HPDE6-E6E7 (cell line): ENCODE results near the gene TTC28.

Source experiments
- DNase-seq: peaks from one replicate; pipeline ENCODE4 v3.0.0; 2011; ENCODE audit warnings: missing footprints; ENCODE audit errors: extremely low spot score

Gene TTC28

DNA sequence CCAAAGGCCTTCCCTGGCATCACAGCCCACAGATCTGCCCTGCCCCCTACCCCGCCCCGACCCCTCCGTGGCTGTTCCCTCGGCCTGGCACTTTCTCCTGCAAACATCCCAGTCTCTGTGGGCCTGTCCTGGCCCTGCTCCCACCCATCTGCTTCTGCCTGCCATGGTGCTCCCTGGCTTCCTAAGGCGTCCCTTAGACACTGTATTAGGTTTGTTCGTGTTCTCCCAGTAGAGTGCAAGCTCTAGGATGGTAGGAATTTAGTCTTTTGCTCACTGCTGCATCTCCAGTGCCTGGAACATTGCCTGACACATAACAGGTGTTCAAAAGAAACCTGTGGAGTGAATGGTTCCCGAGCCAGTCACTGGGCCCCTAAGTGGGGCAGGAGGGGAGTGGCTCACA is 690.9 kb downstream of the TTC28 start:
- no peak for DNase-seq

- no peak for DNase-seq
These were observed 692.1 kb downstream of the TTC28 start for GRCh38 chr22:27987557-27987956.

- DNase-seq, result no peak
These were observed 692.7 kb downstream of the TTC28 start for GRCh38 chr22:27986937-27987336.

DNA sequence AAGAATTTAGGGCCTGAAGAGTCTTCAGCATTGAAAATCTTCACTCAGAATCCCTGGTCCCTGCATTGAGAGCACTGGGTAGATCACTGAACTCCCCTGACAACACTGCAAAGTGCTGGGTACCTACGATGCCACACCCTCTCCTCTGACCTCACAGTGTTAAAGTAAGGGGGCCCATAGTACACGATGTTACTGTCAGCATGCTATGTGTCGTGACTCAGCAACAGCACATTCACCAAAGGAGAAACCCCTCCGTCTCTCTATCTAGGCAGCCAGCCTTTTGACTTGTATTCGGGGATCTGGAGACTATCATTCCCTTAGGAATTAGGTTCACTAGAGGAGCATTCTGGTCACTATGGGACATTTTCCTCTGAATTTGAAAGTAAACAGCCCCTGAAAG is 693.2 kb downstream of the TTC28 start:
- no peak for DNase-seq

DNA sequence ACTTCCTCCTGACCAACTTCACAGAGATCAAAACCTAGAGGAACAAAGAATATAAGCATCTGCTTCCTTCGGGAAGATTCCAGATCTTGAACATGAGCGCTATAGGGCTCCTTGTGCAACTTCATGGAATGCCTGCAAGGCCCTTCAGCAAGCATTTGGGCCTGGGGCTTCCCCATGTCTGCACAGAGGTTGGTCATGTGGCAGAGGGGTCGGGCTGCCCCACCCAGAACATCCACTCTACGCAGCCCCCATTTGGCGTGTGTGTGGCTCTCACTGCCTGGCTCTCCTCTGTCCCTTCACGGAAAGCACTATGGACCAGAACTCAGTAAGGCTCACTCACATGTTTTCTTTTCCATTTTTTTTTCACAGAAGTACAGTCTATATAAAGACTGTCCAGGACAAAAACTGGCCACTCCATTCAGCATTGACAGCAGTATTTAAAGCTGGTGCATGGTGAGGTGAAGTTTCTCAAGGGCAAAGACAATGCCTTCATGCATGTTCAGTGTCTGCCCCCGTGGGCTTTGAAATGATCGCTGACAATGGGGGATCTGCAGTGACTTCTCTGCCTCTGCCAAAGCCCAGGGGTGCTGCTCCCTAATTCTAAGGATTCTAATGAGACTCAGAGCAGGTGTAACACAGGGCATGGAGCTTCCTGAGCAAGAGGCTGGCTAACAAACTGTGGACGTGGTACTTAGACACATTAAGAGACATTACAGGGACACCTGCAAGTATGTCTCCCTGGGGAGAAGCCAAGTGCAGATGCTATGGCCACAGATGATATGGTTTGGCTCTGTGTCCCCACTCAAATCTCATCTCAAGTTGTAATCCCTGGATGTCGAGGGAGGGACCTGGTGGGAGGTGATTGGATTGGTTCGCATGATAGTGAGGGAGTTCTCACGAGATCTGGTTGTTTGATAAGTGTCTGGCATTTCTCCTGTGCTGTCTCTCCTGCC is 694.0 kb downstream of the TTC28 start:
- no peak for DNase-seq

DNA sequence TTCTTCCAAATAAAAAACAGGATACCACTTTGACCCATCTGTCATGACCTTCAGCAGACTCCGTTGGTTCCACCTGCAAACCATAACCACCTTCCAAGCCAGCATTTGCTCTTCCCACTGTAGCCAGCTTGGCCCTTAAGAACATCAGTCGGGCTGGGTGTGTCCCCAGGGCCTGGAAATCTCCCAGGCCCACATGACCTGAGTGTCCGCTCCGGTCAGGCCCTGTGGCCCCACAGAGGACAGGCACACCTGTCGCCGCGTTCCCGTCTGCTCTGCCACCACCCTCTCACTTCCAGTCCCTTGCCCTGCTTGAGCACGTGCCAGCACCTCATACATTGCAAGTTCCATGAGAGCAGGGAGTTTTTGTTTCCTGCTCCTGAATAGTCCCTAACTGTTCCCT is 694.9 kb downstream of the TTC28 start:
- no peak for DNase-seq

- DNase-seq, result no peak
These were observed 695.5 kb downstream of the TTC28 start for GRCh38 chr22:27984001-27984695.

GRCh38 chr22:27983361-27983791 is 696.3 kb downstream of the TTC28 start:
- DNase-seq, result no peak

GRCh38 chr22:27982630-27983180 is 696.9 kb downstream of the TTC28 start:
- DNase-seq, result no peak

DNA sequence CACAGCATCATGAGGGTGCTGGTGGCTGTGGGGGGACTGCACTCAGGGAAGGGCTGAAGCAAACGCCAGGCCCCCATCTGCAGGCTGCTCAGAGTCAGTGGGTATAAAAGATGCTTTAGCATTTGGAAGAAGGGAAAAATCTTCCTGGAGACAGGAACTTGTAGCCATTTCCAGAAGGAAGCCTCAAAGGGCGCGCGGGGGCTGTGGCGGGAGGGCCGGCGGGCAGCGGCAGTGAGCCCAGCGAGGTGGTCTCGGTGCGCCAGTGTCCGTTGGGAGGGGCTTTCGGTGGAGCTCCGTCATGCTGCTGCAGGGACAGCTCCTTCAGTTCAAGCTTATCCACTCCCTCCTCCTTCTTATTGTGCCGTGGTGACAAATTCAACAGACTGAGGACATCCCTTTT is 697.5 kb downstream of the TTC28 start:
- no peak for DNase-seq

DNA sequence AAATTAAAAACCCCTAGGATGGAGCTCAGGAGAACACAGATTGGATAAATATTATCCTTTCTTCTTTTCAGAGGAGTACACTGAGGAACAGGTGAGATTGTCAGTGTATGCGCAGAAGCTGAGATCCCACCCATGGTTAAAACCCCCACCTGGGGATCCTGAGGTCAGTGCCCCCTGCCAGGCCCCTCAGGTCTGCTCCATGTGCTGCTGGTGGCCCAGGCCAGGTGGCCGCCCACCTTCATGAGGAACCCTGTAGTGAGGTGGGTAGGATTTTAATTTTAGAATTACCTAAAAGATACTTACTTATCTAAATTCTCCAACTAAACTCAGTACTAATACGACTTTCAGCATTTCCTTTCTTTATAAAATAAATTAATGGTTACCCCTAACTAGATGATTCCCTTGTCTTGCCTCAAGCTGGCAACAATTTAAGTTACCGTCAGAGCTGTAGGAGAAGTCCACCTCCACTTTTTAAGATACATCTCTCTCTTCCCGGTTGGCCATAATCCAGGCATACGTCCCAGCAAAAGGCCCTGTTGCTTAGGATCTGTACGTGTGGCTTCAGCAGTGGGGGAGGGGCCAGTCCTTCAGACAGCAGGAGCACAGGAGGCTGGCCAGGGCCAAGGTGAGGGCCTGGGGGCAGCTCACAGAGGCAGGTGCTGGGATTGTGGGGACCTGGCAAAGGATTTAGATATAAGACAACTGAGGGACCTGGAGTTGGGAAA is 699.1 kb downstream of the TTC28 start:
- no peak for DNase-seq

DNA sequence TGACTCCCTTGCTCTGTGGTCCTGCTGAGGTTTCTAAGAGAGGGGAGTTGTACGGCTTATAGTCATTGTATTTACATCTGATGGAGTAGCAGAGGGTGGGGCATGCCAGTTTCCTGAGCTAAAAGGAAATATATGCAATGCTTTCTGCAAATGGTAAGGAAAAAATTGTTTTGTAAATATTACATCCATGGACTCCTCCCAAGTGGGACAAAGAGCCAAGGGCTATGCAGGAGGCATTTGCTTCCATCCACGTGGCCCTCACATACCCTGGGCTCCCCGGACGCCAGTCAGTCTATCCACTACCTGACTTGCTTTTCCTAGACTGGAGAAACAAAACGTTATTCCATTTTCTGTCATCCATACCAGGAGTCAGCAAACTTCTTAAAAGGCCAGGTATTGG is 700.8 kb downstream of the TTC28 start:
- DNase-seq, result no peak

- no peak for DNase-seq
These were observed 701.3 kb downstream of the TTC28 start for GRCh38 chr22:27978317-27978716.

- no peak for DNase-seq
These were observed 703.1 kb downstream of the TTC28 start for GRCh38 chr22:27976586-27976985.

GRCh38 chr22:27975381-27976013 is 704.1 kb downstream of the TTC28 start:
- DNase-seq, result no peak

DNA sequence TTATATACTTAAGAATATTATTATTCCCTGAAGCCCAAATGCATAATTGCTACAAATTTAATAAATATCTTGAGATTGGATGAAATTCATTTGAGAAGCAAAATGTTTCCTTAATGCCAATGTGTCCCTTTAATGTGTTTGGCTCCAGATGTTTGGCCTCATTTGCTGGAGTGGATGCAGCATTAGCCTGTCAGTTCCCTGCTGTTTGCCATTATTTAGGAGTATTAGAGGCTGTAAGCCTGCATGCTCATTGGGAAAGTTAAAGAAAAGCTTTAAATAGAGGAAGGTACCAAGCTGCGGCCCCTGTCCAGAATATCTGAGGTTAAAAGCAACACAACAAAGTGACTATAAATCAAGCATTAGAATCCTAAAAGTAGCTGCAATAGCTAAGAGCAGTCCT is 705.8 kb downstream of the TTC28 start:
- no peak for DNase-seq

GRCh38 chr22:27972732-27973698 is 706.6 kb downstream of the TTC28 start:
- DNase-seq, result no peak

GRCh38 chr22:27971926-27972325 is 707.7 kb downstream of the TTC28 start:
- no peak for DNase-seq

DNA sequence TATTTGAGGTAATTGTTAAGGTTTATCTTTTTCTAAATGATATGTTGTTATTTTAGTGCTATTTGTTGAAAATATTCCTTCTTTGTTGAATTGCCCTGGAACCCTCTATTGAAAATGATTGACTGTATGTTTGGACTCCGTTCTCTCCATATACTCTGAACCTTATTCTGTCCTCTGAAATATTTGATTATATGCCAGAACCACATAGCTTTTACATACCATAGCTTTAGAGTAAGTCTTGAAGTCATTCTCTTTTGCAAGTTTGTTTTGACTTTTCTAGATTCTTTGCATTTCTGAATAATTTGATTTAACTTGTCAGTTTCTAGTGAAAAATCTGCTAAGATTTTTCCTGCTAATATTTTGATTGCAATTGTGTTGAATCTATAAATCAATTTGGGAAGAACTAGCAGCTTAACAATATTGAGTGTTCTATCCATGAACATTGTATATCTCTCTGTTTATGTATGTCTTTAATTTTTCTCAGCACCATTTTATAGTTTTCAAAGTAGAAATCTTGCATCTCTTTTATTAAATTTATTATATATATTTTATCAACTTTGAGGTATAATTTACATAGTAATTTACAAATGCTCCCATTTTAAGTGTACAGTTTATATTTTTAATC is 708.9 kb downstream of the TTC28 start:
- no peak for DNase-seq
